Endometrium (tissue), 2 donors: ENCODE results near the gene JAKMIP3.

ENCODE experiments used
- FAIRE-seq: peaks from 2 replicates; lab custom pipeline; 2012; peaks lifted over from hg19 to GRCh38; lab: Jason Lieb, UNC
- donor health status: control.
- donor health status: control.

Gene JAKMIP3

DNA sequence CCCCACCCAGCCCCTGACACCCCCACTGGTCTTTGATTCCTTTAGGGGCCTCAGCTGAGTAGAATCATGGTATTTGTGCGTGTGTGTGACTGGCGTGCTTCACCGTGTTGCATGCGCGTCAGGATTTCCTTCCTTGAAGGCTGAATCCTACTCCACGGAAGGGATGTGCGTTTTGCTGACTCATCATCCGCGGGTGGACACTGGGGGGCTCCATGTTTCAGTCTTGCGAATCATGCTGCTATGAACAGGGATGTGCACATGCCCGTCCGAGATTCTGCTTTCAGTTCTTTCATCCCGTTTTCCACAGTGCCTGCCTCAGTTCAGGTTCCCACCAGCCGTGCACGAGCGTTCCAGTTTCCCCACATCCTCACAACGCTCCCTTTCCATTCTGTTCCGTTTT lies 20.9 kb upstream of the JAKMIP3 start:
- no peak for FAIRE-seq

DNA sequence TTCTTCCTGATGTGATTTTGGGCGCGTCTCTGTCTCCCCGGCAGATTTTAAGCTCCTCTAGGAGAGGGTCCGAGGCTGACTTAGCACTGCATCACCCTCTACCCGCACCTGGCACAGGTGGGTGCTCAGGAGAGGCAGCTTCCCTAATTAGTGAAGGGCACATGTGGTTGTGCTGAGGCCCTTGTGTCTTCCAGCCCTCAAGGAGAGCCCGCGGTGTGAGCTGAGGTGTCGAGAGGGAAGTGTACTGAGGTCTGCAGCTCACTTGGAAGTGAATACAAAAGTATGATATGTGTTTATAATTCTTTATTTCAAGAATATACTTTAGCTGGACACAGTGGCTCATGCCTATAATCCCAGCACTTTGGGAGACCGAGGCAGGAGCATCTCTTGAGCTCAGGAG lies 20.4 kb upstream of the JAKMIP3 start:
- FAIRE-seq, result no peak

DNA sequence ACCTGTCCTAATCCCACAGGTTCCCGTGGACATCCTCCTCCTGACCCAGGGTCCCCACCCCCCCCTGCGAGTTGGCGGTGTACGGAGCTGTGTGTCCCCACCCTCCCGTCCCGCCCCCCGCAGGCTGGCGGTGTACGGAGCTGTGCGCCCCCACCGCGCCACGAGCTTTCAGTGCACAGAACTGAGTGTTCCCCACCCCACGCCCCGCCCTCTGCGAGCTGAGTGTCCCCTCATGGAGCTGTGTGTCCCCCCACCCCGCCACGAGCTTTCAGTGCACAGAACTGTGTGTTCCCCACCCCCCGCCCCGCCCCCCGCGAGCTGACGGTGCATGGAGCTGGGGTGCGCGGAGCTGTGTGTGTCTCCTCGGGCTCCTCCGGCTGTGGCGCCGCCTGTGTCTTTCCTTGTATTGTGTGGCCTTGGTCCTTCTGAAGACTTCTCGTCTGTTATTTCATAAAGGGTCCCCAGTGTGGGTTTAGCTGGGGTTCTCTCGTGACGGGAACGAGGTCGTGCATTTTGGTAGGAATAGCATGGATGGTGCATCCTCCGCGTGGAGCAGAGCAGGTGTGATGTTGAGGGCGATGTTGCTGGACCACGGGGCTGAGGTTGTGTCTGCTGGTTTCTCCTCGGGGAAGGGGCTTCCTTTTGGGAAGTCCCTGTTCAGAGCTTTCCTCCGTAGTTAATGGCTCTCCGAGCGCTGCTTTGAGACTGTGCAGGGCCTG lies 18.0 kb upstream of the JAKMIP3 start:
- FAIRE-seq, result no peak

GRCh38 chr10:132048294-132048667 lies 17.5 kb upstream of the JAKMIP3 start:
- FAIRE-seq, result no peak

DNA sequence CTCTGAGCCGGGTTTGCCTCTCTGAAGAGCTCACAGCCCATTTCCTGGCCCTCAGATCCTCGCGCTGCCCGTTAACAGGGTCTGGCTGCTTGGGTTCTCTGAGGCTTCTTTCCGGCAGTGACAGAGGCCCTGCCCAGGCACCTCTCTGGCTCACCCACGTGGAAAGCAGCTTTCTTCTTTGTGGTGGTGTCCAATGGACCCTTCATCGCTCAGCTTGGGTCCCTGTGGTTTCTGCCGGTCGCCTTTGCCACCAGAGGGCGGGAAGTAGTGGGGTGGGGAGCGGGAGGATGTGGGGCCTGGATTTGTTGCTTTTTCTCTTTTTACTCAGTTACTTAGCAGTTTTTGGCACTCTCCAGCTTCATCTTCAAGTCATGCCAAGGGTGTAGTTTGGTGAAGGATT lies 15.6 kb upstream of the JAKMIP3 start:
- FAIRE-seq, result no peak

GRCh38 chr10:132052124-132052523 lies 13.6 kb upstream of the JAKMIP3 start:
- no peak for FAIRE-seq

- FAIRE-seq, result no peak
These were observed 11.2 kb upstream of the JAKMIP3 start for GRCh38 chr10:132054564-132054963.

DNA sequence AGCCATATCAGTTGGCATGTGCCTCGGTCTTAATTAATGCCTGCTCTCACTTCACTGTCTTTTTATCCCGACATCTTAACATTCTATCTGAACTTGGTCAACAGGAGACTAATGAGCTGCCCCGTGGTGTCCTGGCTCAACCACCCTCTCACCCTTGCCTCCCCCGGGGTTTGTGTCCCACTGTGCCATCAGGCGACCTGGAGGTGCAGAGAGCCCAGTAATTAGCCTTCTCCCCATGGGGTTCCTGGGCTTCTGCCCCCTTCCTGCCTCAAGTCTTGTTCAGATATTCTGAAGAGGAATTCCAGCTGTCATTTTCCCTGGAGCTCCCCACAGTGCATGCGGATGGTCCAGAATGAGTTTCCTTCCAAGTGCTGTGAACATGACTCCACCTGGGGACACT lies 10.1 kb upstream of the JAKMIP3 start:
- FAIRE-seq, result no peak

DNA sequence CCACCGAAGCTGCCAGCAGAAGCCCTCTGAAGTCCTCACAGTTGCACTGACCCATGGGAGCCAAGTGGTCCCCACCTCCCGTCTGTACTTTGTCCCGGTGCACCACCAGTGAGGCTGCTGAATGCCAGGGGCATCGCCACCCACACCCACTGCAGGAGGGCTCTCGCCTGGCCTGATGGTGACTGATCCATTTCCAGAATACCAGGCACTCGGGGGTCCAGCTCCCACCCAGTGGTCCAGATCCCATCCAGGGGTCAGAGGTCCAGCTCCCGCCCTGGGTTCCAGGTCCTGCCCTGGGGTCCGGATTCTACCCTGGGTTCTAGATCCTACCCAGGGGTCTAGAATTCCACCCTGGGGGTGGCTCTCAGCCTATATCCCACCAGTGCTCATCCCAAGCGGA lies 9.1 kb upstream of the JAKMIP3 start:
- FAIRE-seq, result no peak

GRCh38 chr10:132057191-132057681 lies 8.5 kb upstream of the JAKMIP3 start:
- no peak for FAIRE-seq

DNA sequence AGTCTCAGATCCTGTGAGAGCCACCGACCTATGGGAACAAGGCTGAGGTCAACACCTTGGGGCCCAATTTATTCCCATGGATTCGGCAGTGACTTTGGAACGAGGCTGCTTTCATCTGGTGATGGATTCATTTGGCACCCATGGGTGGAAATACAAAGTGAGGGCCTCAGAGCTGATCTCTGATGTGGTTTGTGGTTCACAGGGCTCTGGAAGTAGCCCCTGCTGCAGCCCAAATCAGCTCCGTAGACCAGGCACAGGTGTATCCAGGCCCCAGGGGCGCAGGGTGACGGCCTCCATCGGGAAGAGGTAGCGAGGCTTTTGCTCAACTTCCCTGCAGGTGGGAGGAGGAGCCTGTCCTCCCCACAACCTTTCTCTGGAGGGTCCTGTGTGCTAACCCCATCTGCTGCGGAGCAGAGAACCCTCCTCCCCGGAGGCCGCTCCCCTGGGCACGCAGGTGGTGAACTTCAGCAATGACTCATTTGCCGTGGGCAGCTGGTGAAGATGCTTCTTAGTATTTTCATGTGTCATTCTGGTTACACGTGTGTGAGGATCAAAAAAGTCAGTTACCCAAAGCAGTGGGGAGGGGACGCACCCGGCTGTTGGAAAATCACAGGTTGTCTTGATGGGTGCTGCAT lies 7.5 kb upstream of the JAKMIP3 start:
- no peak for FAIRE-seq

GRCh38 chr10:132058793-132059759 lies 6.7 kb upstream of the JAKMIP3 start:
- FAIRE-seq, result no peak

- FAIRE-seq, result no peak
These were observed 5.8 kb upstream of the JAKMIP3 start for GRCh38 chr10:132059760-132060508.

DNA sequence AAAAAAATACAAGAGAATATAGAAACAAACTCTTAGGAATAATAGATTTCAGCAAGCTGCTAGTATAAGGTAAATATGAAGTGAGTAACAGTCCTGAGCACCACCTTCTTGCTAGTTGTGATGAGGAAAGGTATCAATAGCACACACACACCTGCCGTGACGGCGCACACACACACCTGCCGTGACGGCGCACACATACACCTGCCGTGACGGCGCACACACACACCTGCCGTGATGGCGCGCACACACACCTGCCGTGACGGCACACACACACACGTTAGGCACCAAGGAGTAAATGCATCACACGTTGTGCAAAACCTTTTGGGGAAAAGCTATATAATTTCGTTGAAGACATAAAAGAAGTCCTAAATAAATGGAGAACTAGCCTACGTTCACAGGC lies 4.7 kb upstream of the JAKMIP3 start:
- FAIRE-seq, result no peak

DNA sequence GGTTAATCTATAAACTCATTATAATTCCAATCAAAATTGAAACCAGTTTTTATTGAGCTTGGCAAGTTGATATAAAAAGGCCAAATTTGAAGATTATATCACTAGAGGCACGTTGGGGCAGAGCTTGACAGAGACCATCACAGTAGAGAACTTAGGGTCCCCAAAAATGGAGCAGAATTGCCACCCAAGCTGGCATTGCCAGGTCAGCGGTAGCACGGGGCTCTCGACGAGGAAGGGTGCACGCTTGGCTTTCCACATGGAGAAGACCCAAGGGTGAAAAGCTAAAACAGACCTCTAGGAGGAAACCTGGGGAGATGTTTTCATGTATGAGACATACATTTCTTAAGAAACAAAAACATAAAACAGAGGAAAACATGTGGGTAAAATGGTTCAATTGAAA lies 4.3 kb upstream of the JAKMIP3 start:
- FAIRE-seq, result no peak

DNA sequence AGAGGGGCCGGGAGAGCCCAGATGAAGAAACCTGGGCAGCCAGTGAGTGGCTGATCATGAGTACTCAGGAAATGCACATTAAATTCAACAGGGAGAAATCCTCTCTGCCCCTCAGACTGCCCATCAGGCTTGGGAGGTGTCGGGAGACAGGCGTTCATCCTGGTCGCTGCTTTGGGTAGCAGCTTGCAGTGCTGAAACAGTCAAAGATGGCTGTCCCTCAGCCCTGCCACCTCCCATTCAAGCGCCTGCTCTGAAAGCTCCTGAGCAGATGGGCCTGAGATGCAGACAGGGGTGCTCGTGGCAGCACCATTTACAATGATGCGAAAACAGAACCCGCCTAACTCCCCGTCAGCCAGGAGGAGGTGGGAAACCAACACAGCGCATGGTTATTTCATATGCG lies 3.6 kb upstream of the JAKMIP3 start:
- no peak for FAIRE-seq

DNA sequence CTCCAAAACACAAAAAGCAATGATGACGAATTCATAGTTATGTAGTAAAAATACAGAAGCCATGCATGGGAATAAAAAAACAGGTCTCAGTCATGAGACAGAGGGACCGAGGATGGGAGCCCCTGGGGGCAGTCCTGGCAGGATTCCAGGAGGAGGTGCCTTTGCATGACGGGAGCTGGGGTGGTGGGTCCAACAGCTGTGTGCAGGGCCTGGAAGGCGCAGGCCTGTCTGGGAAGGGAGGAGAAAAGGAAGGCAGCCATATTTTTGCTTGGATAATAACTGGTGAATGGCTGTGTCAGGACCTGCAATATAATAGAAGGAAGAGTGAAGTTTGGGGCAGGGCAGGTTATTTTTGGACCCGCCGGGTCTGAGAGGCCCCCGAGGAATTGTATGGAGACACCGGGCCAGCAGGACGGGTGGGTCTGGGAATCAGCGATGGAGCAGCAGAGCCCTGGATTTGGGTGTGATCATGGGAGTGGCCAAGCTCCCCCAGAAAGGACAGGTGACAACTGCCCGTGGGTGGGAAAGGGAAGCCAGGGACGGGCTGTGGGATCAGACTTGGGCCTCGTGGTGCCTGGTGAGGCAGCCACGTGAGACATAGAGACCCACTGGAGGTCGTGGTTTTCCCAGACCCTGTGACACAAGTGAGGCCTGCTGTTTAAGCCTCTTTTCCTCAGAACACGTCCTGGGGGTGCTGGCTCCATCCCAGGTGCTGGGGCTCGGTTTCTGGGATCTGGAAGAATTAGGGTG lies 2.9 kb upstream of the JAKMIP3 start:
- no peak for FAIRE-seq

DNA sequence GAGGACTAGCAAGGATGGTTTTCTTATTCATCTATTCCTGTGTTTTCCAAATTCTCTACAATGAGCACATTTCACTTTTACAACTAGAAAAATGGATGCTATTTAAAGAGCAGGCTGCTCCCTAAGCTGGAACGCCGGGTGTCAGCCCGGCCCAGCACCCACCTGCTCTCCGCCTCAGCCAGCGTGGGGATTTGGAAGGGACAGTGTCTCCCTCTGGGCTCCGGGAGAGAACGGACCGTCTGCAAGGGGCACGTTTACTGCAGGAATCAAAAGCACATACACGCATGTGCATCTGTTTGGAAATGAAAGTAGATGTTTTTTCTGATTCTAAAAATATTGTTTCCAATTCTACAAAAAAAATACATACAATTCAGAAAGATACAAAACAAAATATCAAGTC lies 2.3 kb upstream of the JAKMIP3 start:
- FAIRE-seq, result no peak

- FAIRE-seq, result no peak
These were observed 1.5 kb upstream of the JAKMIP3 start for GRCh38 chr10:132064082-132064755.

- FAIRE-seq, result no peak
These were observed 842 bp upstream of the JAKMIP3 start for GRCh38 chr10:132064771-132065437.
